NOMO-1 treated with DMSO at 0.1 percent for 48 hours (cell line): ENCODE results near the gene DCAF17.
"Not testable (repeated sequence)": the region's sequence is repeated elsewhere in the genome, so short reads cannot be mapped to it uniquely, and the experiment has no call there.

ENCODE experiments used
- DNase-seq: peaks from one replicate; lab custom pipeline; 2025; ENCODE audit not compliant: unreplicated experiment; lab: John Stamatoyannopoulos, UW

The DCAF17 gene

DNA sequence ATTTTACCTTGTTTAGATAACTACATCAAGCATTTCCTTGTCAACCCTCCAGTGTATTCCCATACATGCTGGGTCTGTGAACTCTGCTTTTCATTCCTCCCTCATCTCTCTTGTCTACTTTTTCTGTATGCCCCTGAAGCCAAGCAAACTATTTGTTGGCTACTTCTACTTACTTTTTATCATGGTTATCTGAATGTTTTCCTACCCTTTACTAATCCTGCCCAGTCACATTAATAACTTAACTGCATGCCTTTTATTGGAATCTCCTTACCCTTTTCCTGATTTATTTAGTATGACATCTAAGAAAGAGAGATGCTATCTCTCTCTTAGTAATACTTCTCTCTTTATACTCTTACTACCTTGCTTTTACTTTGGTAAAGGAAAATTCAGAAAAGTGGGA is 17.0 kb downstream of the DCAF17 start:
- DNase-seq: no peak

DNA sequence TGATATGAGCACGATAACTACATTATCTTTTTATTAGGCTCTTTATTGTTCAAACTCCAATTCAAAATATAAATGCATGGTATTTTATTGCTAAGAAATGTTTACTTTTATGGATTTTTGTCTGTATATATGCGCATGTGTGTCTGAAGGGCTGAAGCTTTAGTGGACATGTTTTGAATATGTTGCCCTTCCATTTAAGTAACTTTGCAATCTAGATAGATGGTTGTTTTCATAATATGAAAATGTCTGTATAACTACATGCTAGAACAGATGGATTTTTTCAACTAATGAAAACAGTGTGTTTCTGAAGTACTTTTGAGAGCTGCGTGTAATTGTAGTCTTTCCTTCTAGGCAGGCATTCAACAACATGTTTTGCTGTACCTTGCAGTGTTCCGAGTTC is 18.7 kb downstream of the DCAF17 start:
- no peak for DNase-seq

DNA sequence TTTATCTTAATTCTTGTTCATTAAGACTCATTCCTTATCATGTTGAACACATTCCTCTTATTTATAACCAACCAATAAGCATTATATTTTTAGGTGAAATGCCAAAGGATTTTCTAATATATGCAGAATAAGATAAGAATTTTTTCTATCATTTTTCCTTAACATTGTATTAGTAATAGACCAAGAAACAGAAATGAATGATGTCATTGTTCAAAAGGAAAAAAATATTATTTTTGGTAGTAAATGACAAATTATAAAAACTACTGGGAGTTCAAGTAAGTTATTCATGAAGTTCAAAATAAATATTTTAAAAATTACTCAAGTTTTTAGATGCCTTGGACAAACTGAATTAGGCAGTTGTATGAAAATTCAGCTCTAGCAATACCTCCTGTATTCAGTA is 25.5 kb downstream of the DCAF17 start:
- no peak for DNase-seq

DNA sequence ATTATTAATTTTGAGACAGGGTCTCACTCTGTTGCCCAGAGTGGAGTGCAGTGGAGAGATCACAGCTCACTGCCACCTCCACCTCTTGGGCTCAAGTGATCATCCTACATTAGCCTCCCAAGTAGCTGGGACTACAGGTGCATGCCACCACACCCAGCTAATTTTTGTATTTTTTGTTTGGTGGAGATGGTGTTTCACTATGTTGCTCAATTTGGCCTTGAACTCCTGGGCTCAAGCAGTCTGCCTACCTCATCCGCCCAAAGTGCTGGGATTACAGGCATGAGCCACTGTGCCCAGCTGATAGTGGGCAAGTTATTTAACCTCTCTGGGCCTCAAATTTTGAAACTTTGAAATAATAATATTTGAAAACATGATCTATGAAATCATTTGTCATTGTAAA is 26.5 kb downstream of the DCAF17 start:
- no peak for DNase-seq

DNA sequence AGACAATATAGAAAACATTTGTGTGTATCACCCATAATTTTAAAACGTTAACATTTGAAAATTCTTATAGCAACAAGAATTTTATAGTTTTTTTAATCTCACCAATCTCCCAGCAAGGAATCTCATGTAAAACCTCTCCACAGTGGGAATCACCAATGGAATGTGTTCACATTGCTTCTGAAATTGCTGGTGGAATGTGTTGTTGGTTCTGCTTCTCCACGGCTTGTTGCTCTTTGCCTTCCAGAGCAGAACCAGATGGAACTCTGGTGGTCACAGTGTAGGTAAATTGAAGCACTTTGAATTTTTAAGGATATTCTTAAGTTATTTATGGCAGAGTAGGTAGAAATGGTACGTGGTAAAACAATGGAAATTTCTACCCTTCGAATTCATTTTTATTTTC is 35.1 kb downstream of the DCAF17 start:
- no peak for DNase-seq

DNA sequence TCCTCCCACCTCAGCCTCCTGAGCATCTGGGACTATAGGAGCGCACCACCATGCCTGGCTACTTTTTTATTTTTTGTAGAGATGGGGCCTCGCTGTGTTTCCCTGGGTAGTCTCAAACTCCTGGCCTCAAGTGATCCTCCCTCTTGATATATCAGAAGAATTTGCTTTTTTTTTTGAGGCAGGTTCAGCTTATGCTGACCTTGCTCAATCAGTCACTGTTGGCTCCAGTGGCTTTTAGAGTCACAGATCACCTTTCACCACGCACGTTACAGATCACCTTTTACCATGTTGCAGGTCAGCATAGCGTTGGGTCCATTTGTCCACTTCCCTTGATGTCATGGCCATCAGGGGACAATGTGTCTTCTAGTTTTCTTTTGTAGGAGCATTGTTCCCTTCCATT is 36.1 kb downstream of the DCAF17 start:
- DNase-seq: no peak

DNA sequence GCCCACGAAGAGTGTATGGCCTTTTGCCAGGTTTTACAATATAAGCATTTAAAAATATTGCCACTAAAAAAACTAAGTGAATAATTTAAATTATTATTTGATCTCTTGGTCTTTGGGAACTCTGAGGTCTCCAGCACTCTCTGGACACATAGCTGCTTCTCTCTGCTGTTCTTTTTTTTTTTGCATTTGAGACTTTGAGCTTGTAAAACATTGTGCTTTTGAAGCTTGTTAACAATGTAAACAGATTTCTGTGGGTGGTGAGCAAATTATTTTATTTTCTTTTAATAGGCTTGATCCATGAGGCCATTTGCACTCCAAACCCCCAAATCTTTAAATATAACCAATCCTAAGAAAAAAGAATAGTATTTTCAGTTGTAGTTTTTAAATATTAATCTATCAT is 42.0 kb downstream of the DCAF17 start:
- no peak for DNase-seq

DNA sequence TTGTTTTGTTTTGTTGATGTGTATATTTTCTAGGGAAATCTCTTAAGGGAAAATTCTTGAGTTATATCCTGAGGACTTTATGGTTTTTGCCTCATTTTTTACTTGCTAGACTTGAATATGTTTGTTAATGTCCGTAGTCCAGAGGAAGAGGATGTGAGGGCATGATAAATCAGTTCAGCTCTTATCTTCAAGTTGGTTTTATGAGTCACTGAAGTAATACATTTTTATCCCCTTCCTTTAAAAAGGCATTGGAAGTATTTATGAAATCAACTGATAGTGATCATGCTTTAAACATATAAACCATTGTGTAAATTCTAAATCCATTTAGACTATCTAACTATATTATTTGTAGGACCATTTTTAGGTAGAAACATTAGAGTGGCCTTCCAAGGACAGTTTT is 44.3 kb downstream of the DCAF17 start:
- DNase-seq: no peak

DNA sequence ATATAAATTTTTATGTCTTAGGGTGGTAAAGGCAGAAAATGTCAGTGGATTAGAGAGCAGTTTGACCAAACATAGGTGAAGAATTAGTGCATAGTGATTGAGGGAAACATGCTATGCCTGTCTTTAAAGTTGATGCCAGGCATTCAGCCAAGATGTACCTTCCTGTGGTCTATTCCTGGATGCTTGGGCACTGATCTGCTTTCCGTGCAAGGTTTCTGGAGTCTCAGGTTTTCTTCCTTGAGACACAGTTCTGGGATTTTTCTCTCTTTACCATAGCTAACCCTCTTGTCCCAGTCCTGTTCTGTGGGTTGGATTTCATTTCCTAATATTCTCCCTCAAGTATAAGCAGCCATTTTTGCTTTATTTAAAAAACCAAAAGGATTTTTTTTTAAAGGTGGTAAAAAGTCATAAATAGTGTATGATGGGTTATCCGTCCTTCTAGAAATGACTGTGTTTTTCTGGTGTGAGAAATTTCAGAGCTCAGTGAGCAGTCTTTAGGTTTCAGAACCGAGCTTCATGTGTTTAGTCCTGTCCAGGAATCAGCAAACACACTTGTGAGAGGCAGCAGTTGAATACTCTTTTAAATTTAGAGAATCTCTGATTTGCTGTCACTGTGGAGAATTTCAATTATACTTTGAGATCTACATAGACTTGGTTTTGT is 45.3 kb downstream of the DCAF17 start:
- no peak for DNase-seq

DNA sequence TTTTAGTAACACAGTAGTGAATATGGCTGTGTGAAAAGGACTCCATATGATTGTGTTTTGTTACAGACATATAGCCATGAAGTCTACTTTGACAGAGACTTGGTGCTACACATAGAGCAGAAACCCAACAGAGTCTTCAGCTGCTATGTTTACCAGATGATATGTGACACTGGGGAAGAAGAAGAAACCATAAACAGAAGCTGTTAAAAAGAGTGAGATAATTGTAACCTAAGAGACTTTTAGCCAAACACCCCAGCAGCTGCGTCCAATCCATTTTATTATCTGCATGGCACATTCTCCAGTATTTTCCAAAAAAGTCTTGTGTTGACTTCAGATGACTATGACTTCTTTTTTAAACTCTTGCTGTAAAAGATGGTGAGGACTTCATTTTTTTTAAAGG is 46.9 kb downstream of the DCAF17 start:
- DNase-seq: no peak

DNA sequence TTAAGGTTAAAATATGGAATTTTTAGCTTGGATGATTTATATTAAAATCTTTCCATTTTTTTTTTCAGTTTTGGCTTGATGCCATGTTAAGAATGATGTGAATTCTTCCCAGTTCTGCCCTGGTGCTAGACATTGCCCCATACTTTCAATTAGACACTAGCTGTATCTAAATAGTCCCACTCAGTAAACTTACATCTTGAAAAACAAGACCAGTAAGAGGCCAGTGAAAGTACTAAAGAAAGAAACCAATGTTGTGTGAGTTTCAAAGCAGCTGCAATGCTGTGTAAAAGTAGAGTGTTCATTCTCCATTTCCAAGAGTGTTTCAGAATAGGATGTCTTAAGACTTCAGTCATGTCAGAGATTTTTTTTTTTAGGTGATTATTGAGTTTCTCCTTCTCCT is 48.3 kb downstream of the DCAF17 start:
- DNase-seq: no peak

DNA sequence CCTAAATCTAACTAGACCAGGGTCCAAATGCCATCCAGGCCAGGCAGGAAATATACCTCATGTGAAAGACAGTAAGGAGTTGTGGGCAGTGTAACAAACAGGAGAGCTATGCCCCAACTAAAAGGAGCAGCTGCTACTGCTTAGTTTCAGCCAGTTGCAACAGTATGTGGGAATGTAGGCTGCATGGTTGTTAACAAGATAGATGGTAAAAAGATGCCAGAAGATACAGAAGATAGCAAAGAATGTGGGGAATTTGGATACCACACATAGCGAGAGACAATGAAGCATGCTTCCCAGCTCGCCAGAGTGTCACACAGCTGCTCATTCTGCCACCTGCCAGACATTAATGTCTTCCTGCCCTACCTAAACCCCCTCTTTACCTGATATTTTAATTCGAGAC is 48.9 kb downstream of the DCAF17 start:
- DNase-seq: no peak

DNA sequence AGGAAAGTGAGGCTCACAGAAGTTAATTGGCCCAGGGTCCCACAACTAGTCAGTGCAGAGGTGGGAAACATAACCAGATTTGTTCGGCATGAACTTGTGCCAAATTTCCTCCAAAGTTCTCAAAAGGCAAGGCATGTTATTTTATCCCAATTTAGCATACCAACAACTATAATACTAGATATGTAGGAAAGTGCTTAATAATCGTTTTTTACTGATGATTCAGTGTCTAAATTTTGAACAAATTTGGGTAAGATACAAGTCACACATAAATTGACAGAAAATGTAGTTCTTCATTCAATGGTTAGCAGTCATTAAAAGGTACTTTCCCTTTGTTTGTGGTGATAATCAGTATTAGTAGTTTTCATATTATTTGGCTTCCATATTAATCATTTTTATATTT is 49.8 kb downstream of the DCAF17 start:
- no peak for DNase-seq

DNA sequence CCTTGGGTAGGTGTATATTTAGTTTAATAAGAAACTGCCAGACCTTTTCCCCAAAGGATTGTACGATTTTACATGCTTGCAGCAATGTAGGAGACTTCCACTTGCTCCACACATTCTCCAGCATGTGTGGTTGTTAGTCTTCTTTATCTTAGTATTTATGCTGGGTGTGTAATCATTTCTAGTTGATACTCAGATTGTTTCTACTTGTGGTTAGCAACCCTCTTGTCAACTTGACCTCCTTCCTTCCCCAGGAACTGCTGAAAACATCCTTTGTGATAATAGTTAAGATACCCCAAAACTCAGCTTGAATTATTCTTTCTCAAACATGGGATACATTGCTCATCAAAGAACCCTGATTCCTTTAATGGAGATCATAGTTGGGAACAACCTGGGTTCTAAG is 51.1 kb downstream of the DCAF17 start:
- no peak for DNase-seq

DNA sequence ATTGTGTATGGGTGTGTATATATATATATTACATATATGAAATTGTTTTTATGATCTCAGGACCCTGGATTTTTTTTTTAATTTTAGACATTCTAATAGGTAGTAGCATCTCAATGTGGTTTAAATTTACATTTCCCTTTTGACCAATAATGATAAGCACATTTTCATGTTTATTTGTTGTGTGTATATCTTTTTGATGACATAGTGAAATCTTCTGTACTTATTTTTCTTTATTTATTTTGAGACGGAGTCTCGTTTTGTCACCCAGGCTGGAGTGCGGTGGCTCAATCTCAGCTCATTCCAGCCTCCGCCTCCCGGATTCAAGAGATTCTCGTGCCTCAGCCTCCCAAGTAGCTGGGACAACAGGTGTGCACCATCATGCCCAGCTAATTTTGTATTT is 53.2 kb downstream of the DCAF17 start:
- no peak for DNase-seq

DNA sequence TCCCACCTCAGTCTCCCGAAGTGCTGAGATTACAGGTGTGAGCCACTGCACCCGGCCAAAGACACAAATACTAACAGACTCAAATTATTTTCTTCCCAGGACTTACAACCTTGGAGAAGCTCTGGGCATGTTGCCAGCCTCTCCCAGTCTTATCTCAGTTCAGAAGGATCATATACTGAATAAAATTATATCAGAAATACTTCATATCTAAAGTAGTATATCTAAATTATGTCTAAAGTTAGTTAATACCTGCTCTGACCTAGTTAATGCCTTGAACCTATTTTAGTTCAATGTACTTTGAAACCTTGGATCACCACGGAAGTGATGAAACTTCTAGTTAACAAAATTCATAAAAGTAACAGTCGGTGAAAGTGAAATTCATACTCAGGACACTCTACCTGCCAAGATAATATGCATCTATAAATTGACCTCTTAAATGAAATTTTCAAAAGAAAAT is 53.8 kb downstream of the DCAF17 start:
- DNase-seq: no peak

DNA sequence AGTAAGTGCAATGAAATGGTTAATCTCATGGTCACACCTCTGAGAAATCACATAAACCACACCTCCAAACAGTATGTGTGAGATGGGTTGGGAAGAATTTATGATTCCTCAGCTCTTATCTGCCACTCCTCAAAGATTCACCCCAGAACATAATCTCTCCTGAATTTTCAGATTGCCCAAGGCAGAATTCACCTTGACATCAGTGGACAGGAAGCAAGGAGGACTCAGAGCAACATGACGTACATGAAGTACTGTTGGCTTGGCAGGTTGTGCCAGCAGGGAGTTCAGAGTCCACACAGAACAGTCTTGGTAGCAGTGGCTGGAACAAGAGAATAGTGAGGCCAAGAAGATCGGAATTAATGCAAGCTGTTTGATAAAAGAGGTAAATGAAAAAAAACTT is 56.6 kb downstream of the DCAF17 start:
- no peak for DNase-seq

DNA sequence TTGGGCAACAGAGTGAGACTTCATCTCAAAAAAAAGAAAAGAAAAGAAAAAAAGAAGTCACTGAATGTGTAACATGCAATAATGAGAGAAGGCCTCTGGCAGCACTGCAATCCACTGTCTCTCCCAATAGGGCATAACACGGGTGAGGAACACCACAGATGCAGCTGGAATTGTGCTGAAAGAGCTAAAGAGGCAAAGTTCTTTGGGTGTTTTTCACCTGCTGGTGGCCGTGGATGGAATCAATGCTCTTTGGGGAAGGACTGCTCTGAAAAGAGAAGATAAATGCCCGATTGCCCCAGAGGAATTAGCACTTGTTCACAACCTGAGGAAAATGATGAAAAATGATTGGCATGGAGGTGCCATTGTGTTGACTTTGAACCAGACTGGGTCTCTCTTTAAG is 57.3 kb downstream of the DCAF17 start:
- DNase-seq: no peak

DNA sequence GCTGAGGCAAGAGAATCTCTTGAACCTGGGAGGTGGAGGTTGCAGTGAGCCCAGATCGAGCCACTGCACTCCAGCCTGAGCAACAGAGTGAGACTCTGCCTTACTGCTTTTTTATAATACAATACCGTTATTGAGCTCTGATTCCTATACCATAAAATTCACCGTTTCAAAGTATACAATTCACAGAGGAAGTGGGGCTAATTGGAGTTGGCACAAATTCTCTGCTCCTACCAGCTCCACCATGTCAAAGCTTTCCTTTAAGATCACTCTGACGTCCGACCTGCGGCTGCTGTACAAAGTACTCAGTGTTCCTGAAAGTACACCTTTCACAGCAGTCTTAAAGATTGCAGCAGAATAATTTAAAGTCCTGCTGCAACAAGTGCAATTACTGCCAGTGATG is 58.6 kb downstream of the DCAF17 start:
- DNase-seq: no peak

DNA sequence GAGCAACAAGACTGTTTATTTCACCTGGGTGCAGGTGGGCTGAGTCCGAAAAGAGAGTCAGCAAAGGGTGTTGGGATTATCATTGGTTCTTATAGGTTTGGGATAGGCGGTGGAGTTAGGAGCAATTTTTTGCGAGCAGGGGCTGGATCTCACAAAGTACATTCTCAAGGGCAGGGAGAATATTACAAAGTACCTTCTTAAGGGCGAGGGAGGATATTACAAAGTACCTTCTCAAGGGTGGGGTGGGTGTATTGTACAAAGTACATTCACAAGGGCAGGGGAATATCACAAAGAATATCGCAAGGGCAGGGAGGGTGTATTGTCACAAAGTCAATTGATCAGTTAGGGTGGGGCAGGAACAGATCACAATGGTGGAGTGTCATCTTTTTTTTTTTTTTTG is 63.6 kb downstream of the DCAF17 start:
- not testable (repeated sequence) for DNase-seq

DNA sequence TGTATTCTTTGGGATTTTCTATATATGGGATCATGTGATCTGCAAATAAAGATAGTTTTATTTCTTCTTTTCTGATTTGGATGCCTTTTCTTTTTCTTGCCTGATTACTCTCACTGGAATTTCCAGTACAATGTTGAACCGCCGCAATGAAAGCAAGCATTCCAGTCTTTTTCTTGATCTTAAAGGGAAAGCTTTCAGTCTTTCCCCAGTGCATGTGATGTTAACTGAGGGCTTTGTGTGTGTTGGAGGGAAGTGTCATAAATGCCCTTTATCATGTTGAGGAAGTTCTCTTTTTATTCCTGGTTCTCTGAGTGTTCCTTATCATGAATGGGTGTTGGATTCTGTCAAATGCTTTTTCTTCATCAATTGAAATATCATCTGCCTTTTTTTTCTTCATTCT is 71.3 kb downstream of the DCAF17 start:
- no peak for DNase-seq

DNA sequence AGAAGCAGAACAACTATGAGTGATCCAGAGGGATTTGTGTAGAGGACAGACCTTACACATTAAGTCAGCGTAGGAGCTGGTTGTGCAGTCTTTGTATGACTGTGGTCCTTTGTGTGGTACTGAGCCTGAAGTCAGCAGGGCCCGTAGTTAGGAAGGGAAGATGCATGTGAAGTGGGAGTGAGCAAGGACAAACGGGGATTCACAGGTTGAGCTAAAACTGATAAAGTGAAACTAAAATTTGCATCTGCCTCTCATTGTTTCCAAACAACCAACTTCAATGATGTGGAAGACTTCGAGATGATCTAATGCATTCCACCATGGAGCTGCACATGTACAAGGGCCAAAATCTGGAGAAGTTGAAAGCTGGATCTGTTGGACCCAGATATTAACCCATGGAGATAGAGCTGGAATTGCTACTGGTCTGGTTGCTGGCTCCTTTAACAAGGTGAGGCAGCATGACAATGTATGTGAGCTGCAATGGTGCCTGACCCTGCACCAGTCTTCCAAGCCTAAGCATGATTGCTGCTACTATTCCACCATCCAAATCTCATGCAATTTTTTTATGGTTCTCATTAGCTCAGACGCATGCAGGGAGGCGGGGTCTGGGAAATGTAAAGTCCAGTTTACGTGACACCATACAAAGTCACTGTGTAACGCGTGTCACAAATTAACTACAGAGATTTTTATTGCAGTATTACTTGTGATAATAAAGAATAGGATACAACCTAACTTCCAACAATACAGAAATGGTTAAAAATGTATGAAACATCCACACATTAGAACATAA is 76.1 kb downstream of the DCAF17 start:
- DNase-seq: no peak

DNA sequence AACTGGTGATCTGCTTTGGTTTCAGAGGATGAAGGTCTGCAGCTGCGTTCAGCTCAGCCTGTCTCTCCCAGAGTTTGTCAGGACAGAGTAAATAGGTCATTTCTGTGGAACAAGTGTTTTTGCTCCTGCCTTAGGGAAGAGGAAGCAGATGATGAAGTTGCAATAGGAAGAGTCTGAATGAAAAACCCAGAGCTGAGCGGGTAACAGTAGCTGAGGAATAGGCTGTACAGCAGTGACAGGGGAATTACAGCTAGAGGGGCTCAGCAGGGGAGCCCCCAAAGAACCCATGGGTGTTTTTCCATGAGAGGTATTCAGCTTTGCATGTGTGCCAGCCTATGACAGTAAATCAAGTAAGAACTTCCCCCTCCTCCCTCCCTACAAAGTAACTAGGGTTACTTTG is 78.0 kb downstream of the DCAF17 start:
- DNase-seq: no peak
